ENCODE measurements around the gene HTR3A. TPM values are rescaled to one million over a fixed set of nuclear protein-coding genes. Genes with fewer than 3 reads are reported as not detected.
"Not testable (repeated sequence)": the region's sequence is repeated elsewhere in the genome, so short reads cannot be mapped to it uniquely, and the experiment has no call there.

Gene HTR3A
- total RNA-seq (not detected), polyA plus RNA-seq (not detected), total RNA-seq (not detected)

- peak within 1 kb of the TSS in 1 of 9 donors; percentile 32 for H3K27ac Mint-ChIP-seq
- H3K36me3 Mint-ChIP-seq = no peaks in the 10 kb centered on the region
- Histone ChIP-seq H3K4me1 (ENCODE audit: control insufficient read depth in 2 of 2, insufficient read depth in 2 of 2, low read length in 2 of 2) (no peaks in the 10 kb centered on the region), H3K9me3 (ENCODE audit: control insufficient read depth in 2 of 3, low read length in 3 of 3) (no peaks in the 10 kb centered on the region), H3K27me3 (ENCODE audit: control insufficient read depth in 2 of 2, insufficient read depth in 2 of 2, low read length in 2 of 2) (no peaks in the 10 kb centered on the region), H3K36me3 (ENCODE audit: control insufficient read depth in 2 of 3, insufficient read depth in 3 of 3, low read length in 3 of 3) (no peaks in the 10 kb centered on the region), H3K27ac (ENCODE audit: low read depth, low read length) (no peak within 1 kb of the TSS), H3K4me3 (ENCODE audit: low read length) (no peak within 1 kb of the TSS)
- ATAC-seq (no peak), DNase-seq (no peak)
- CTCF ChIA-PET = no interaction called here
- H3K4me3 Mint-ChIP-seq = no peak within 1 kb of the TSS
- intact Hi-C loops (cut with micrococcal nuclease) = no loop called here
- POLR2A ChIA-PET = no interaction called here
- peaks cover 0 to 4% (median 0%) of the 10 kb centered on the region in 7 donors for H3K4me1 Mint-ChIP-seq
- H3K27me3 Mint-ChIP-seq = peaks cover 3 to 21% (median 6%) of the 10 kb centered on the region in 5 donors
- no peaks in the 10 kb centered on the region for H3K9me3 Mint-ChIP-seq
These were observed at the start of gene HTR3A for GRCh38 chr11:113974741-113975470. HTR3A (plus strand) TSS chr11:113975108; CDS start chr11:113975326, 218 bp downstream.

- Histone ChIP-seq H3K4me1 (ENCODE audit: control insufficient read depth in 2 of 2, insufficient read depth in 2 of 2, low read length in 2 of 2) (no peaks in the 10 kb centered on the region), H3K9me3 (ENCODE audit: control insufficient read depth in 2 of 3, low read length in 3 of 3) (no peaks in the 10 kb centered on the region), H3K27me3 (ENCODE audit: control insufficient read depth in 2 of 2, insufficient read depth in 2 of 2, low read length in 2 of 2) (no peaks in the 10 kb centered on the region), H3K36me3 (ENCODE audit: control insufficient read depth in 2 of 3, insufficient read depth in 3 of 3, low read length in 3 of 3) (no peaks in the 10 kb centered on the region), H3K27ac (ENCODE audit: low read depth, low read length) (no peak overlapping the region), H3K4me3 (ENCODE audit: low read length) (no peak overlapping the region)
- Mint-ChIP-seq H3K36me3 (peaks cover 0 to 3% (median 0%) of the 10 kb centered on the region in 5 donors), H3K9me3 (peaks cover 0 to 4% (median 0%) of the 10 kb centered on the region in 11 donors), H3K27ac (no peak overlapping the region), H3K4me3 (no peak overlapping the region), H3K4me1 (peaks cover 0 to 2% (median 0%) of the 10 kb centered on the region in 7 donors), H3K27me3 (peaks cover 5 to 29% (median 24%) of the 10 kb centered on the region in 5 donors)
- ATAC-seq = no peak
- DNase-seq = no peak
- ChIA-PET CTCF (no interaction called here), POLR2A (no interaction called here)
- intact Hi-C loops (cut with micrococcal nuclease) = no loop called here
These were observed 48.4 kb upstream of the HTR3A start for GRCh38 chr11:113926273-113927197.

- Mint-ChIP-seq H3K36me3 (no peaks in the 10 kb centered on the region), H3K27ac (no peak overlapping the region), H3K27me3 (peaks cover 3 to 34% (median 19%) of the 10 kb centered on the region in 5 donors), H3K9me3 (peaks cover 0 to 4% (median 0%) of the 10 kb centered on the region in 11 donors), H3K4me3 (no peak overlapping the region), H3K4me1 (peaks cover 0 to 3% (median 0%) of the 10 kb centered on the region in 7 donors)
- ChIA-PET POLR2A (interaction anchor here (0.7 kb wide), 1 partner anchor 15 kb away, joined by 4 read pairs; no protein-coding TSS in a partner anchor), CTCF (no interaction called here)
- intact Hi-C loops (cut with micrococcal nuclease) = no loop called here
- Histone ChIP-seq H3K4me1 (ENCODE audit: control insufficient read depth in 2 of 2, insufficient read depth in 2 of 2, low read length in 2 of 2) (no peaks in the 10 kb centered on the region), H3K27ac (ENCODE audit: low read depth, low read length) (no peak overlapping the region), H3K27me3 (ENCODE audit: control insufficient read depth in 2 of 2, insufficient read depth in 2 of 2, low read length in 2 of 2) (no peaks in the 10 kb centered on the region), H3K9me3 (ENCODE audit: control insufficient read depth in 2 of 3, low read length in 3 of 3) (no peaks in the 10 kb centered on the region), H3K36me3 (ENCODE audit: control insufficient read depth in 2 of 3, insufficient read depth in 3 of 3, low read length in 3 of 3) (no peaks in the 10 kb centered on the region), H3K4me3 (ENCODE audit: low read length) (no peak overlapping the region)
- DNase-seq = no peak
- ATAC-seq = peak; percentile 40
These were observed 46.6 kb upstream of the HTR3A start for GRCh38 chr11:113928311-113928710.

- no peak for ATAC-seq
- no peak for DNase-seq
- intact Hi-C loops (cut with micrococcal nuclease) = no loop called here
- no peak overlapping the region for H3K27ac Mint-ChIP-seq
- H3K9me3 Mint-ChIP-seq = peaks cover 0 to 4% (median 0%) of the 10 kb centered on the region in 11 donors
- no peaks in the 10 kb centered on the region for H3K36me3 Mint-ChIP-seq
- H3K27ac ChIP-seq (ENCODE audit: low read depth, low read length) = no peak overlapping the region
- no peaks in the 10 kb centered on the region for H3K27me3 ChIP-seq (ENCODE audit: control insufficient read depth in 2 of 2, insufficient read depth in 2 of 2, low read length in 2 of 2)
- ChIA-PET POLR2A (no interaction called here), CTCF (no interaction called here)
- H3K4me1 Mint-ChIP-seq = peaks cover 0 to 4% (median 0%) of the 10 kb centered on the region in 7 donors
- no peaks in the 10 kb centered on the region for H3K36me3 ChIP-seq (ENCODE audit: control insufficient read depth in 2 of 3, insufficient read depth in 3 of 3, low read length in 3 of 3)
- no peak overlapping the region for H3K4me3 Mint-ChIP-seq
- H3K27me3 Mint-ChIP-seq = peaks cover 6 to 34% (median 22%) of the 10 kb centered on the region in 5 donors
- no peaks in the 10 kb centered on the region for H3K4me1 ChIP-seq (ENCODE audit: control insufficient read depth in 2 of 2, insufficient read depth in 2 of 2, low read length in 2 of 2)
- no peak overlapping the region for H3K4me3 ChIP-seq (ENCODE audit: low read length)
- H3K9me3 ChIP-seq (ENCODE audit: control insufficient read depth in 2 of 3, low read length in 3 of 3) = no peaks in the 10 kb centered on the region
These were observed 42.1 kb upstream of the HTR3A start for GRCh38 chr11:113932788-113933187.

GRCh38 chr11:113934193-113934592 lies 40.7 kb upstream of the HTR3A start:
- H3K36me3 ChIP-seq (ENCODE audit: control insufficient read depth in 2 of 3, insufficient read depth in 3 of 3, low read length in 3 of 3); H3K4me1 Mint-ChIP-seq; H3K27me3 ChIP-seq (ENCODE audit: control insufficient read depth in 2 of 2, insufficient read depth in 2 of 2, low read length in 2 of 2); H3K4me3 Mint-ChIP-seq; H3K4me1 ChIP-seq (ENCODE audit: control insufficient read depth in 2 of 2, insufficient read depth in 2 of 2, low read length in 2 of 2); H3K27ac Mint-ChIP-seq; H3K27ac ChIP-seq (ENCODE audit: low read depth, low read length); H3K9me3 Mint-ChIP-seq; intact Hi-C loops (cut with micrococcal nuclease); H3K4me3 ChIP-seq (ENCODE audit: low read length); H3K9me3 ChIP-seq (ENCODE audit: control insufficient read depth in 2 of 3, low read length in 3 of 3); DNase-seq; H3K36me3 Mint-ChIP-seq; ATAC-seq; POLR2A ChIA-PET: not testable (repeated sequence)
- H3K27me3 Mint-ChIP-seq = peaks cover 6 to 26% (median 15%) of the 10 kb centered on the region in 5 donors
- CTCF ChIA-PET = interaction anchor here (1.0 kb wide), 1 partner anchor 141 kb away, joined by 3 read pairs; no protein-coding TSS in a partner anchor

- no peaks in the 10 kb centered on the region for H3K27me3 ChIP-seq (ENCODE audit: control insufficient read depth in 2 of 2, insufficient read depth in 2 of 2, low read length in 2 of 2)
- H3K4me1 ChIP-seq (ENCODE audit: control insufficient read depth in 2 of 2, insufficient read depth in 2 of 2, low read length in 2 of 2) = no peaks in the 10 kb centered on the region
- no peak overlapping the region for H3K4me3 ChIP-seq (ENCODE audit: low read length)
- Mint-ChIP-seq H3K36me3 (no peaks in the 10 kb centered on the region), H3K27ac (no peak overlapping the region), H3K4me1 (peaks cover 0 to 2% (median 0%) of the 10 kb centered on the region in 7 donors), H3K4me3 (no peak overlapping the region), H3K9me3 (peaks cover 0 to 2% (median 0%) of the 10 kb centered on the region in 11 donors), H3K27me3 (peaks cover 6 to 26% (median 14%) of the 10 kb centered on the region in 5 donors)
- H3K36me3 ChIP-seq (ENCODE audit: control insufficient read depth in 2 of 3, insufficient read depth in 3 of 3, low read length in 3 of 3) = no peaks in the 10 kb centered on the region
- ChIA-PET CTCF (interaction anchor here (1.0 kb wide), 1 partner anchor 142 kb away, joined by 3 read pairs; no protein-coding TSS in a partner anchor), POLR2A (no interaction called here)
- ATAC-seq = no peak
- DNase-seq = no peak
- intact Hi-C loops (cut with micrococcal nuclease) = no loop called here
- H3K9me3 ChIP-seq (ENCODE audit: control insufficient read depth in 2 of 3, low read length in 3 of 3) = no peaks in the 10 kb centered on the region
- no peak overlapping the region for H3K27ac ChIP-seq (ENCODE audit: low read depth, low read length)
These were observed 40.1 kb upstream of the HTR3A start for GRCh38 chr11:113934761-113935160.
